IMR-90 (cell line): ENCODE data around the gene ZNF747. TPM values are rescaled to one million over a fixed set of nuclear protein-coding genes. Genes with fewer than 3 reads are reported as not detected.

Experiments
- ATAC-seq: fragments of 200-7000 bp; cut with Tn5 transposase; 2 replicates; pipeline ENCODE4 v1.9.1; 2020; ENCODE audit warnings: low read depth, mild to moderate bottlenecking, moderate library complexity
- BruUV-seq: library from RNA; stranded (reverse); fragments of 400-500 nt; replicated peaks from 2 replicates; lab custom pipeline; 2021; lab: Mats Ljungman, UMichigan
- CTCF ChIA-PET: fragments of 300-600 bp; formaldehyde crosslinking; extraction: SDS; loops from one replicate; lab custom pipeline; 2021; ENCODE audit warnings: antibody characterized with exemption; lab: Yijun Ruan, JAX
- POLR2A ChIA-PET: fragments of 300-600 bp; sonication (Branson Sonifier 250); formaldehyde crosslinking; loops from one replicate; lab custom pipeline; 2022; ENCODE audit warnings: antibody characterized with exemption; ENCODE audit not compliant: unreplicated experiment; lab: Charles Lee
- DNase-seq: peaks from one replicate; pipeline ENCODE4 v3.0.0; 2013
- H2AFZ ChIP-seq: replicated peaks from 2 replicates; pipeline ENCODE3; 2013; ENCODE audit warnings: low read length, mild to moderate bottlenecking; ENCODE audit not compliant: poor library complexity
- H2AK5ac ChIP-seq: 2 replicates; pipeline ENCODE4 v1.6.1; 2013; ENCODE audit warnings: low read depth, low read length, inconsistent platforms
- H2AK9ac ChIP-seq: replicated peaks from 2 replicates; pipeline ENCODE3; 2013; ENCODE audit warnings: mild to moderate bottlenecking, low read depth, low read length, moderate library complexity; ENCODE audit not compliant: poor library complexity
- H2BK120ac ChIP-seq: 2 replicates; pipeline ENCODE4 v1.6.1; 2013; ENCODE audit warnings: low read depth, low read length, inconsistent platforms
- H2BK15ac ChIP-seq: 3 replicates; pipeline ENCODE4 v1.6.1; 2013; ENCODE audit warnings: low read depth, low read length, inconsistent platforms
- H2BK20ac ChIP-seq: 2 replicates; pipeline ENCODE4 v1.6.1; 2013; ENCODE audit warnings: low read depth, mild to moderate bottlenecking, inconsistent platforms, low read length, moderate library complexity
- H2BK5ac ChIP-seq: 2 replicates; pipeline ENCODE4 v1.6.1; 2013; ENCODE audit warnings: mild to moderate bottlenecking, low read depth, low read length, inconsistent platforms; ENCODE audit not compliant: poor library complexity, severe bottlenecking
- H3K14ac ChIP-seq: replicated peaks from 2 replicates; pipeline ENCODE4 v1.6.1; 2013; ENCODE audit warnings: low read depth, low read length, inconsistent platforms
- H3K18ac ChIP-seq: 2 replicates; pipeline ENCODE4 v1.6.1; 2013; ENCODE audit warnings: low read depth, low read length, control low read depth
- H3K23ac ChIP-seq: 2 replicates; pipeline ENCODE4 v1.6.1; 2013; ENCODE audit warnings: low read depth, low read length, inconsistent platforms
- H3K27ac ChIP-seq: 2 replicates; pipeline ENCODE4 v1.5.1; 2013; ENCODE audit warnings: mild to moderate bottlenecking, control low read depth, low read length; ENCODE audit not compliant: insufficient read depth
- H3K27me3 ChIP-seq: 2 replicates; pipeline ENCODE4 v1.6.1; 2013; ENCODE audit warnings: low read length; ENCODE audit not compliant: control insufficient read depth, insufficient read depth
- H3K36me3 ChIP-seq: 2 replicates; pipeline ENCODE4 v1.6.1; 2013; ENCODE audit warnings: low read length, mixed read lengths; ENCODE audit not compliant: control insufficient read depth, insufficient read depth
- H3K4ac ChIP-seq: 2 replicates; pipeline ENCODE4 v1.6.1; 2013; ENCODE audit warnings: low read depth, low read length, inconsistent platforms
- H3K4me1 ChIP-seq: 2 replicates; pipeline ENCODE4 v1.6.1; 2013; ENCODE audit warnings: low read length, mixed read lengths; ENCODE audit not compliant: control insufficient read depth, insufficient read depth
- H3K4me2 ChIP-seq: 2 replicates; pipeline ENCODE4 v1.6.1; 2013; ENCODE audit warnings: low read depth, mild to moderate bottlenecking, control low read depth, low read length, moderate library complexity
- H3K4me3 ChIP-seq: 2 replicates; pipeline ENCODE4 v1.5.1; 2013; ENCODE audit warnings: low read depth, mild to moderate bottlenecking, control low read depth, low read length, moderate library complexity; ENCODE audit not compliant: insufficient read depth
- H3K56ac ChIP-seq: 2 replicates; pipeline ENCODE4 v1.6.1; 2013; ENCODE audit warnings: low read length, inconsistent platforms; ENCODE audit not compliant: insufficient read depth; ENCODE audit errors: extremely low read depth
- H3K79me1 ChIP-seq, 2 experiments: 2 replicates each; pipeline ENCODE4 v1.6.1; 2013; ENCODE audit warnings: low read length in 2 of 2, inconsistent platforms in 1 of 2, low read depth in 1 of 2
- H3K9ac ChIP-seq: 2 replicates; pipeline ENCODE4 v1.6.1; 2013; ENCODE audit warnings: low read depth, low read length, control low read depth
- H3K9me1 ChIP-seq: 2 replicates; pipeline ENCODE4 v1.6.1; 2013; ENCODE audit warnings: low read length, inconsistent platforms; ENCODE audit not compliant: insufficient read depth
- H3K9me3 ChIP-seq: 2 replicates; pipeline ENCODE4 v1.6.1; 2013; ENCODE audit warnings: low read length; ENCODE audit not compliant: control insufficient read depth, insufficient read depth
- H4K20me1 ChIP-seq: 2 replicates; pipeline ENCODE4 v1.6.1; 2013; ENCODE audit warnings: low read length, inconsistent platforms; ENCODE audit not compliant: insufficient read depth
- H4K5ac ChIP-seq: 2 replicates; pipeline ENCODE4 v1.6.1; 2013; ENCODE audit warnings: mild to moderate bottlenecking, low read depth, low read length, control low read depth
- H4K8ac ChIP-seq, 2 experiments: 2 replicates each; pipeline ENCODE4 v1.6.1; 2013; ENCODE audit warnings: low read depth in 2 of 2, low read length in 2 of 2, control low read depth in 1 of 2, inconsistent platforms in 1 of 2
- H4K91ac ChIP-seq: 2 replicates; pipeline ENCODE4 v1.6.1; 2013; ENCODE audit warnings: low read depth, low read length, inconsistent platforms; ENCODE audit not compliant: insufficient read depth
- BHLHE40 ChIP-seq: fragments of 150-350 bp; IDR thresholded peaks from 2 replicates; pipeline ENCODE4 v1.6.1; 2016; ENCODE audit warnings: mild to moderate bottlenecking, low read depth, low read length
- CHD1 ChIP-seq: IDR thresholded peaks from 2 replicates; pipeline ENCODE4 v1.6.1; 2012; ENCODE audit warnings: low read depth, low read length, improper control_type of control experiment
- CTCF ChIP-seq: conservative IDR thresholded peaks from 2 replicates; pipeline ENCODE4 v1.5.1; 2012; ENCODE audit warnings: mild to moderate bottlenecking, low read depth, low read length, improper control_type of control experiment
- FOS ChIP-seq: fragments of 150-350 bp; IDR thresholded peaks from 2 replicates; pipeline ENCODE4 v1.6.1; 2016; ENCODE audit warnings: low read depth, low read length
- MAFK ChIP-seq: IDR thresholded peaks from 2 replicates; pipeline ENCODE4 v1.6.1; 2012; ENCODE audit warnings: low read depth, low read length, improper control_type of control experiment
- MAZ ChIP-seq: IDR thresholded peaks from 2 replicates; pipeline ENCODE4 v1.6.1; 2012; ENCODE audit warnings: low read depth, mild to moderate bottlenecking, low read length, improper control_type of control experiment, moderate library complexity, borderline replicate concordance
- MXI1 ChIP-seq: IDR thresholded peaks from 2 replicates; pipeline ENCODE4 v1.6.1; 2012; ENCODE audit warnings: low read depth, mild to moderate bottlenecking, low read length, moderate library complexity, borderline replicate concordance
- NFE2L2 ChIP-seq: fragments of 150-350 bp; IDR thresholded peaks from 2 replicates; pipeline ENCODE4 v1.6.1; 2016; ENCODE audit warnings: low read depth, mild to moderate bottlenecking, low read length
- POLR2A ChIP-seq: IDR thresholded peaks from 2 replicates; pipeline ENCODE4 v1.6.1; 2012; ENCODE audit warnings: mild to moderate bottlenecking, low read depth, low read length
- RAD21 ChIP-seq: IDR thresholded peaks from 2 replicates; pipeline ENCODE4 v1.6.1; 2012; ENCODE audit warnings: low read length, improper control_type of control experiment
- RCOR1 ChIP-seq: IDR thresholded peaks from 2 replicates; pipeline ENCODE4 v1.6.1; 2012; ENCODE audit warnings: mild to moderate bottlenecking, low read length, improper control_type of control experiment; ENCODE audit not compliant: insufficient replicate concordance
- RFX5 ChIP-seq: IDR thresholded peaks from 2 replicates; pipeline ENCODE4 v1.8.0; 2012; ENCODE audit warnings: low read depth, mild to moderate bottlenecking, low read length, moderate library complexity
- SMC3 ChIP-seq: fragments of 150-350 bp; IDR thresholded peaks from 2 replicates; pipeline ENCODE4 v1.6.1; 2016; ENCODE audit warnings: low read depth, mild to moderate bottlenecking, antibody characterized with exemption, low read length, moderate library complexity
- USF2 ChIP-seq: fragments of 150-350 bp; IDR thresholded peaks from 2 replicates; pipeline ENCODE4 v1.6.1; 2017; ENCODE audit warnings: mild to moderate bottlenecking, antibody characterized with exemption, low read length, low read depth
- WGBS, 2 experiments: methylation state at CpG; one replicate each; pipeline versions ENCODE4 v1.1.5 to v1.1.7; 2013; ENCODE audit warnings: missing lambda C conversion rate in 2 of 2; ENCODE audit not compliant: insufficient read length in 1 of 2; ENCODE audit errors: extremely low coverage in 2 of 2; 5-methylcytosine and 5-hydroxymethylcytosine counted together
- dilution Hi-C: fragments of 300-500 bp; cut with HindIII; formaldehyde crosslinking; loops from one replicate; pipeline ENCODE4 v1.14.3; 2018; ENCODE audit warnings: low sequenced_read_pairs; ENCODE audit not compliant: unreplicated experiment
- in situ Hi-C: fragments of 300-500 bp; cut with MboI; formaldehyde crosslinking; loops from 3 replicates; pipeline ENCODE4 v1.14.3; 2019; ENCODE audit warnings: low sequenced_read_pairs, inconsistent platforms, mixed read lengths
- intact Hi-C: fragments of 100-400 bp; cut with micrococcal nuclease; formaldehyde crosslinking; loops from 2 replicates; pipeline ENCODE4 v1.10.0; 2022
- polyA plus RNA-seq, 3 experiments: library from polyadenylated mRNA; depleted of rRNA; stranded (reverse); fragments of >200 nt; gene quantifications; 2 replicates each; pipeline ENCODE4 v1.2.3, GENCODE V29; 2012; ENCODE audit warnings: low replicate concordance in 1 of 3
- total RNA-seq: library from RNA; depleted of rRNA; stranded (reverse); fragments of >200 nt; gene quantifications from 2 replicates; pipeline ENCODE4 v1.2.3, GENCODE V29; 2012

Gene ZNF747
- total and polyA plus RNA-seq, 2 of the 4 experiments (the other 2 are of a cell fraction): 2.0 to 2.9 TPM

- CTCF ChIA-PET: no interaction called here
- no peak overlapping the region for H3K4ac ChIP-seq
- H4K91ac ChIP-seq: no peak overlapping the region
- H2BK20ac ChIP-seq: no peak overlapping the region
- H2BK15ac ChIP-seq: no peak overlapping the region
- no peak for TF ChIP-seq SMC3
- no peak for TF ChIP-seq RFX5
- TF ChIP-seq BHLHE40: no peak
- no peak for TF ChIP-seq NFE2L2
- TF ChIP-seq MAFK: no peak
- TF ChIP-seq CTCF: no peak
- no peak for TF ChIP-seq USF2
- no peak for TF ChIP-seq MAZ
- no peak for TF ChIP-seq CHD1
- TF ChIP-seq FOS: no peak
- no peak for TF ChIP-seq RCOR1
- TF ChIP-seq RAD21: no peak
- no peak for TF ChIP-seq POLR2A
- TF ChIP-seq MXI1: no peak
- no peak overlapping the region for H2AK9ac ChIP-seq
- H3K4me3 ChIP-seq: no peak overlapping the region
- H2AFZ ChIP-seq: no peak overlapping the region
- H3K9me3 ChIP-seq: no peaks in the 10 kb centered on the region
- no peak overlapping the region for H3K23ac ChIP-seq
- H3K27ac ChIP-seq: no peak overlapping the region
- H3K14ac ChIP-seq: no peak overlapping the region
- H3K56ac ChIP-seq: no peak overlapping the region
- H4K8ac ChIP-seq: no peak overlapping the region
- no TSS peak for BruUV-seq
- no peak for DNase-seq
- no peak overlapping the region for H2BK120ac ChIP-seq
- peaks cover 5% of the 10 kb centered on the region for H3K9me1 ChIP-seq
- intact Hi-C loops (no loop called here), dilution Hi-C loops (no loop called here), in situ Hi-C loops (no loop called here)
- WGBS, 2 experiments: 93% methylated on average over 3 of the region's 26 CpGs; no CpG with 5 or more reads in 1 of the 2 experiments
- POLR2A ChIA-PET: no interaction called here
- H3K36me3 ChIP-seq: peaks cover 9% of the 10 kb centered on the region; the same call in 1 of the 2 replicates
- H3K79me1 ChIP-seq: peaks cover 5 to 6% of the 10 kb centered on the region in 2 experiments; a peak in 3 of 4 replicates
- H2BK5ac ChIP-seq: no peak overlapping the region
- H3K4me2 ChIP-seq: no peak overlapping the region
- H3K27me3 ChIP-seq: no peaks in the 10 kb centered on the region; the same call in 1 of the 2 replicates
- no peak overlapping the region for H3K18ac ChIP-seq
- no peak overlapping the region for H4K5ac ChIP-seq
- peaks cover 5% of the 10 kb centered on the region for H3K4me1 ChIP-seq
- ATAC-seq: no peak
- no peaks in the 10 kb centered on the region; the same call in 1 of the 2 replicates for H4K20me1 ChIP-seq
- no peak overlapping the region for H3K9ac ChIP-seq
- no peak overlapping the region for H2AK5ac ChIP-seq
These were observed 10.7 kb downstream of the ZNF747 start for GRCh38 chr16:30523768-30524574.
